ENCODE data around the gene PMFBP1. TPM values are rescaled to one million over a fixed set of nuclear protein-coding genes. Genes with fewer than 3 reads are reported as not detected.

Gene PMFBP1
- total and polyA plus RNA-seq, 7 donors, result 0.16 to 0.72 (median 0.37) TPM; not detected in 2

GRCh38 chr16:72132726-72133125 is 39.2 kb downstream of the PMFBP1 start:
- Histone ChIP-seq H3K4me3 (no peak overlapping the region), H3K9me3 (no peaks in the 10 kb centered on the region), H3K36me3 (ENCODE audit: insufficient read depth in 1 of 2, low read depth in 1 of 2) (no peaks in the 10 kb centered on the region), H3K27me3 (ENCODE audit: insufficient read depth in 3 of 3, low read length in 2 of 3) (no peaks in the 10 kb centered on the region), H3K4me1 (no peaks in the 10 kb centered on the region), H3K27ac (no peak overlapping the region)
- DNase-seq (no peak), ATAC-seq (no peak)
- intact Hi-C loops (cut with DNase I), result no loop called here
- TF ChIP-seq, protein P1, sequence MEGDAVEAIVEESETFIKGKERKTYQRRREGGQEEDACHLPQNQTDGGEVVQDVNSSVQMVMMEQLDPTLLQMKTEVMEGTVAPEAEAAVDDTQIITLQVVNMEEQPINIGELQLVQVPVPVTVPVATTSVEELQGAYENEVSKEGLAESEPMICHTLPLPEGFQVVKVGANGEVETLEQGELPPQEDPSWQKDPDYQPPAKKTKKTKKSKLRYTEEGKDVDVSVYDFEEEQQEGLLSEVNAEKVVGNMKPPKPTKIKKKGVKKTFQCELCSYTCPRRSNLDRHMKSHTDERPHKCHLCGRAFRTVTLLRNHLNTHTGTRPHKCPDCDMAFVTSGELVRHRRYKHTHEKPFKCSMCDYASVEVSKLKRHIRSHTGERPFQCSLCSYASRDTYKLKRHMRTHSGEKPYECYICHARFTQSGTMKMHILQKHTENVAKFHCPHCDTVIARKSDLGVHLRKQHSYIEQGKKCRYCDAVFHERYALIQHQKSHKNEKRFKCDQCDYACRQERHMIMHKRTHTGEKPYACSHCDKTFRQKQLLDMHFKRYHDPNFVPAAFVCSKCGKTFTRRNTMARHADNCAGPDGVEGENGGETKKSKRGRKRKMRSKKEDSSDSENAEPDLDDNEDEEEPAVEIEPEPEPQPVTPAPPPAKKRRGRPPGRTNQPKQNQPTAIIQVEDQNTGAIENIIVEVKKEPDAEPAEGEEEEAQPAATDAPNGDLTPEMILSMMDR (IDR thresholded peaks at IDR 0.05), result no peak
- WGBS, 3 donors, result 88 to 98% (median 90%) methylated on average over 3 of the region's 3 CpGs

GRCh38 chr16:72131036-72131435 is 40.9 kb downstream of the PMFBP1 start:
- intact Hi-C loops (cut with DNase I), result no loop called here
- ATAC-seq (no peak), DNase-seq (no peak)
- 74 to 77% (median 76%) methylated on average over 6 of the region's 6 CpGs for WGBS, 3 donors
- Histone ChIP-seq H3K27ac (no peak overlapping the region), H3K4me3 (no peak overlapping the region), H3K36me3 (ENCODE audit: insufficient read depth in 1 of 2, low read depth in 1 of 2) (no peaks in the 10 kb centered on the region), H3K27me3 (ENCODE audit: insufficient read depth in 3 of 3, low read length in 2 of 3) (no peaks in the 10 kb centered on the region), H3K9me3 (no peaks in the 10 kb centered on the region), H3K4me1 (no peaks in the 10 kb centered on the region)
- TF ChIP-seq, protein P1 (IDR thresholded peaks at IDR 0.05), result no peak

- intact Hi-C loops (cut with DNase I), result loop anchor here in 1 of 2 donors (10.0 kb wide), 4 partner anchors 345 to 1905 kb away; no protein-coding TSS in a partner anchor
- Histone ChIP-seq H3K27ac (no peak overlapping the region), H3K36me3 (ENCODE audit: insufficient read depth in 1 of 2, low read depth in 1 of 2) (no peaks in the 10 kb centered on the region), H3K4me1 (no peaks in the 10 kb centered on the region), H3K27me3 (ENCODE audit: insufficient read depth in 3 of 3, low read length in 2 of 3) (no peaks in the 10 kb centered on the region), H3K4me3 (no peak overlapping the region), H3K9me3 (no peaks in the 10 kb centered on the region)
- TF ChIP-seq, protein P1 (IDR thresholded peaks at IDR 0.05), result no peak
- no peak for ATAC-seq
- WGBS, 3 donors, result 68 to 80% (median 71%) methylated on average over 7 of the region's 7 CpGs
- no peak for DNase-seq
Observed at GRCh38 chr16:72129976-72130656, 41.8 kb downstream of the PMFBP1 start.

DNA sequence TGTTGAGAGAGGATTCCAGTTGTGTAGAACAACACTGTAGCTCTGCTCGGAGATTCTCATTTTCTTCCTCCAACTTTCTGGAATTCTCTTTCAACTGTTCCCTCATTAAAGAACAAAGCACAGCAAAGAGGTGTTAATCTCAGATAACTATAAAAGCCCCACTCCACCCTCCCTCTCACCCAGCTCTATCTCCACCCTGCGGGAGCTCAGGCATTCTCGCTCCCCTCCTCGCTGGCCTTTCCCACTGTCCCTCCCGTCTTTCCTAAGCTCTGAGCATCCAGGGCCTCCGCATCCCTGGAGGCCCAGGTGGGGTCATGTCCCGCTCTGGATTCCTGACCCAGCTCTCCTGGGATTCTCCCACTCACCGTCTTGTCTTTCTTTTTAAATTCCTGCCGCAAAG is 43.3 kb downstream of the PMFBP1 start:
- Histone ChIP-seq H3K36me3 (ENCODE audit: insufficient read depth in 1 of 2, low read depth in 1 of 2) (no peaks in the 10 kb centered on the region), H3K4me1 (no peaks in the 10 kb centered on the region), H3K27me3 (ENCODE audit: insufficient read depth in 3 of 3, low read length in 2 of 3) (no peaks in the 10 kb centered on the region), H3K27ac (no peak overlapping the region), H3K4me3 (no peak overlapping the region), H3K9me3 (no peaks in the 10 kb centered on the region)
- no peak for DNase-seq
- TF ChIP-seq, protein P1 (IDR thresholded peaks at IDR 0.05), result no peak
- 69 to 76% (median 72%) methylated on average over 9 of the region's 9 CpGs for WGBS, 3 donors
- ATAC-seq, result no peak
- intact Hi-C loops (cut with DNase I), result loop anchor here in 1 of 2 donors (10.0 kb wide), 4 partner anchors 346 to 1906 kb away; no protein-coding TSS in a partner anchor

DNA sequence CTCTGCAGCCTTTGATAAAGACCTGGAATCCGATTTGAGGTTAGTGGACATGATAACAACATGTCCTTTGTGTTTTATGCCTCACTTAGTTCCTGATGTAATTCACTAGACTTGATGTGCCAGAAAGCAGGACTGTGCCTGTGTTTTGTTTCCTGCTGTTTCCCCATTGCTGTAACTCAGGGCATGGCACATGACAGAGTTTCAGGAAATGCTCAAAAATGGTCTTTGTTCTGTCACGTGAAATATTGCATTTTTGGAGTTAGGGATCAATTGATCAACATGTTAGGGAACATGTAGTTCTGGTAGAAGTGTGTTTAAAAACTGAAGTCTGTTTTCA is 45.6 kb downstream of the PMFBP1 start:
- H3K36me3 ChIP-seq (ENCODE audit: insufficient read depth in 1 of 2, low read depth in 1 of 2), result no peaks in the 10 kb centered on the region
- no peak for ATAC-seq
- TF ChIP-seq, protein P1 (IDR thresholded peaks at IDR 0.05), result no peak
- H3K9me3 ChIP-seq, result no peaks in the 10 kb centered on the region
- no peak for DNase-seq
- WGBS, 3 donors, result 64 to 74% (median 73%) methylated on average over 2 of the region's 2 CpGs
- no peak overlapping the region for H3K4me3 ChIP-seq
- H3K4me1 ChIP-seq, result no peaks in the 10 kb centered on the region
- H3K27ac ChIP-seq, result no peak overlapping the region
- no peaks in the 10 kb centered on the region for H3K27me3 ChIP-seq (ENCODE audit: insufficient read depth in 3 of 3, low read length in 2 of 3)
- intact Hi-C loops (cut with DNase I), result loop anchor here in 1 of 2 donors (10.0 kb wide), 4 partner anchors 348 to 1908 kb away; no protein-coding TSS in a partner anchor

All from psoas muscle (tissue), 8 donors.